Thyroid gland (tissue), 4 donors: Measurements from ENCODE around the gene COL13A1. TPM values are rescaled to one million over a fixed set of nuclear protein-coding genes. Genes with fewer than 3 reads are reported as not detected.
A peak's percentile ranks its signal among the peaks of the same experiment; 100 is the strongest.

Source experiments
- DNase-seq, 2 donors: peaks; one replicate each; pipeline ENCODE4 v3.0.0-alpha.2; 2019
- H3K27ac ChIP-seq, 3 donors: fragments of 200-600 bp; sonication (generic); 1 replicate in 2 of 3; 2 replicates in 1 of 3; pipeline ENCODE4 v1.5.1; 2016 to 2019; ENCODE audit warnings: mild to moderate bottlenecking in 1 of 3, moderate library complexity in 1 of 3
- H3K27me3 ChIP-seq: fragments of 200-600 bp; sonication (generic); one replicate; pipeline ENCODE4 v1.5.1; 2019
- H3K36me3 ChIP-seq, 2 donors: fragments of 200-600 bp; sonication (generic); one replicate each; pipeline ENCODE4 v1.5.1; 2016 to 2019
- H3K4me1 ChIP-seq, 2 donors: fragments of 200-600 bp; sonication (generic); one replicate each; pipeline ENCODE4 v1.5.1; 2017 to 2019
- H3K4me3 ChIP-seq, 3 donors: fragments of 200-600 bp; sonication (generic); replicated peaks in 1 of 3; 1 replicate in 2 of 3; 2 replicates in 1 of 3; pipeline ENCODE4 v1.5.1; 2016; ENCODE audit warnings: mild to moderate bottlenecking in 1 of 3
- H3K9me3 ChIP-seq: fragments of 200-600 bp; sonication (generic); one replicate; pipeline ENCODE4 v1.5.1; 2017
- CTCF ChIP-seq, 6 experiments: fragments of 200-600 bp in 3 of 6; fragments of 450-650 bp in 3 of 6; sonication (generic) in 3 of 6; IDR thresholded peaks; one replicate each; pipeline ENCODE4 v1.5.1; 2016 to 2019; ENCODE audit warnings: antibody characterized with exemption in 6 of 6, mild to moderate bottlenecking in 2 of 6, inconsistent platforms in 1 of 6, moderate library complexity in 1 of 6
- POLR2A ChIP-seq, 2 donors: fragments of 450-650 bp; IDR thresholded peaks; one replicate each; pipeline ENCODE4 v1.6.1; 2017; ENCODE audit warnings: antibody characterized with exemption in 2 of 2, mild to moderate bottlenecking in 2 of 2, moderate library complexity in 1 of 2
- WGBS, 2 donors: methylation state at CpG; one replicate each; pipeline ENCODE4 v1.1.5; 2017; 5-methylcytosine and 5-hydroxymethylcytosine counted together
- intact Hi-C: fragments of 100-400 bp; cut with DNase I; formaldehyde crosslinking; loops from one replicate; pipeline ENCODE4 v1.15.1; 2023
- total RNA-seq, 4 donors: library from RNA; depleted of rRNA; stranded (reverse); fragments of >200 nt; gene quantifications; one replicate each; pipeline ENCODE4 v1.2.3, GENCODE V29; 2016

The COL13A1 gene
- total RNA-seq, 4 donors from 2014 or later = 0.22 to 2.4 (median 0.41) TPM

DNA sequence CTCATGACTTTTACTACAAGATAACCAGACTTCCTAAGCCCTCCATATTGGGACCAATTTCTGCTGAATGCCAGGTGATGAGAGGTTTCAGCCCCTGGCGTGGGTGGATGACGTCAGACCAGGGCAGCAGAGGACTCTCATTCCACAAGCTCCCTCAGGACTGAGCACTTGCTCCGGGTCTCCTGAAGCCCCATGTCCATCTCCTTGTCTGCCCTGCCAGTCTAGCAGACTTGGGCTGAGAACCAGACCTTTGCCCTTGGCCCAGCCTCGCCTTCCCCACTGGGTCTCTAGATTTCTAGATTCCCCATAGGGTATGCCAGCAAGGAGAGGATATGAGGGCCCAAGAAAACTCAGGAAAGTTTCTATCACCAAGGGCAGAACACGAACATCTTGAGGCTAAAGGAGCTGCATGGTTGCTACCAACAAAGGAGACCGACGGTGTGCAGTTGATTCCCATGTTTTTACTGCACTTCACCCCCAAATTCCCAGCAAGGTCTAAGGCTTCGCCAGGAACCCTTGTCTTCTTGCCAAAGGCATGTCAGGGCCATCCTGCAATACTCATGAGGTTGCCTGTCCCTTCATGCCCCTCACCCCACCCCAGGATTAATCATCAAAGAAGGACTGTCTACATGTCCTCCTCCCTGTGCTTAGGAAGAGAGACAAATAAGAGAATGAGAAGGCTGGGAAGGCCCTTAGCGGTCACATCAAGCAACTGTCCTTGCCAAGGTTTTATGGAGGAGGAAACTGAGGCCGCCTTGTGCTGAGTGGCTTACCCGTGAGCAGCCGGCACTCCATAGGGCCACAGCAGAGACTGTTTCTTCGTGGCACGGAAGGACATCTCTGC lies 154.4 kb downstream of the COL13A1 start:
- intact Hi-C loops = loop anchor here (5.0 kb wide), 1 partner anchor 39 kb away; no protein-coding TSS in a partner anchor
- no peak for DNase-seq
- Histone ChIP-seq H3K9me3 (no peaks in the 10 kb centered on the region), H3K4me3 (no peak overlapping the region), H3K27me3 (no peaks in the 10 kb centered on the region), H3K36me3 (no peaks in the 10 kb centered on the region), H3K27ac (no peak overlapping the region), H3K4me1 (peaks cover 0 to 24% of the 10 kb centered on the region in 2 donors)
- no peak for TF ChIP-seq CTCF (IDR thresholded peaks at IDR 0.05)
- TF ChIP-seq POLR2A (IDR thresholded peaks at IDR 0.05) = no peak
- 96% methylated on average over 14 of the region's 14 CpGs for WGBS, 2 donors

GRCh38 chr10:69956741-69957230 lies 155.1 kb downstream of the COL13A1 start:
- no peak for DNase-seq
- Histone ChIP-seq H3K36me3 (no peaks in the 10 kb centered on the region), H3K27ac (no peak overlapping the region), H3K9me3 (no peaks in the 10 kb centered on the region), H3K4me1 (peaks cover 0 to 30% of the 10 kb centered on the region in 2 donors), H3K4me3 (no peak overlapping the region), H3K27me3 (no peaks in the 10 kb centered on the region)
- no peak for TF ChIP-seq POLR2A (IDR thresholded peaks at IDR 0.05)
- TF ChIP-seq CTCF (IDR thresholded peaks at IDR 0.05) = no peak
- intact Hi-C loops = loop anchor here (5.0 kb wide), 1 partner anchor 39 kb away; no protein-coding TSS in a partner anchor
- WGBS, 2 donors = 68 to 76% methylated on average over 7 of the region's 7 CpGs

GRCh38 chr10:69957241-69957885 lies 155.7 kb downstream of the COL13A1 start:
- no peaks in the 10 kb centered on the region for H3K9me3 ChIP-seq
- H3K4me3 ChIP-seq = no peak overlapping the region
- H3K27ac ChIP-seq = no peak overlapping the region
- peaks cover 0 to 27% of the 10 kb centered on the region in 2 donors for H3K4me1 ChIP-seq
- no peak for DNase-seq
- intact Hi-C loops = loop anchor here (5.0 kb wide), 1 partner anchor 40 kb away; no protein-coding TSS in a partner anchor
- TF ChIP-seq POLR2A (IDR thresholded peaks at IDR 0.05) (no peak), CTCF (IDR thresholded peaks at IDR 0.05) (no peak)
- no peaks in the 10 kb centered on the region for H3K36me3 ChIP-seq
- no peaks in the 10 kb centered on the region for H3K27me3 ChIP-seq
- 85 to 95% methylated on average over 7 of the region's 7 CpGs for WGBS, 2 donors

DNA sequence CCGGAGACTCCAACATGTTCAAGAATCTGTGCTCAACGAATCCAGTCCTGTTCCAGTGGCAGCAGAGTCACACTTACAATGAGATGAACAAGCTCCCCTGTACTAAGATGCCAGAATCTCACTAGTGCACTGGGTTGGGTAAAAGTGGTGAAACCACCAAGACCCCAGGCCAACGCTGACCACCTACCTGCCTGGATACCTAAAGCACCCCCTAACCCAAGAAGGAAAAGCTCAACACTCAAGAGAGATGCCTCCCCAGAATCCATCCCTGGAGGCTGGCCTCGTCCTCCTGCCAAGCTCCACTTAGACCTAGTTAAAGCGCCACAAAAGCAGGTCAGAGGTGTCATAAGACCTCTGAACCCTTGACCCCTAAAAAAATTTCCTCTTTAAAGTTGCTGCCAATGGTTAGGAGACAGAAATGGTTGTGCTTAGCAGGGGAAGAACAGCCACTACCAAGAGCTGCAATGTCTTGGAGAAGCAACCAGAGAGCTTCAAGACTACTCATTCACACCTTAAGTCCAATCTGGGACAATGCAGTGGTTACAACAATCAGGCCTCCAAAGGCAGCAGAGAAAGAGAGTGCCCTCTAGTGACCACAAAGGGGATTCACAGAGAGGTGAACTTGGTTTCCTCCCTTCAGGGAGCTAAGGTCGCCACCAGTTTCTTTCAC lies 156.3 kb downstream of the COL13A1 start:
- 88 to 90% methylated on average over 6 of the region's 6 CpGs for WGBS, 2 donors
- no peak for DNase-seq
- Histone ChIP-seq H3K4me3 (no peak overlapping the region), H3K27ac (no peak overlapping the region), H3K4me1 (peaks cover 0 to 20% of the 10 kb centered on the region in 2 donors), H3K9me3 (no peaks in the 10 kb centered on the region), H3K36me3 (no peaks in the 10 kb centered on the region), H3K27me3 (no peaks in the 10 kb centered on the region)
- peak; percentile 35 to 84 (median 71) for TF ChIP-seq CTCF (IDR thresholded peaks at IDR 0.05)
- no peak for TF ChIP-seq POLR2A (IDR thresholded peaks at IDR 0.05)
- intact Hi-C loops = loop anchor here (5.0 kb wide), 1 partner anchor 41 kb away; no protein-coding TSS in a partner anchor
